Skeletal muscle cell (primary cell): ENCODE measurements around the gene TUNAR.
"Not testable (repeated sequence)": the region's sequence is repeated elsewhere in the genome, so short reads cannot be mapped to it uniquely, and the experiment has no call there.

Experiments used
- DNase-seq: peaks from one replicate; pipeline ENCODE4 v3.0.0-alpha.2; 2010; ENCODE audit warnings: low read depth
- H3K4me3 ChIP-seq: 2 replicates; pipeline ENCODE4 v1.5.1; 2011; ENCODE audit warnings: low read depth, mild to moderate bottlenecking, control low read depth, low read length, moderate library complexity

The TUNAR gene

GRCh38 chr14:95956601-95957460, 80.2 kb downstream of the TUNAR start:
- H3K4me3 ChIP-seq = no peak overlapping the region
- no peak for DNase-seq

GRCh38 chr14:95958105-95958504, 81.5 kb downstream of the TUNAR start:
- no peak overlapping the region for H3K4me3 ChIP-seq
- DNase-seq = no peak

DNA sequence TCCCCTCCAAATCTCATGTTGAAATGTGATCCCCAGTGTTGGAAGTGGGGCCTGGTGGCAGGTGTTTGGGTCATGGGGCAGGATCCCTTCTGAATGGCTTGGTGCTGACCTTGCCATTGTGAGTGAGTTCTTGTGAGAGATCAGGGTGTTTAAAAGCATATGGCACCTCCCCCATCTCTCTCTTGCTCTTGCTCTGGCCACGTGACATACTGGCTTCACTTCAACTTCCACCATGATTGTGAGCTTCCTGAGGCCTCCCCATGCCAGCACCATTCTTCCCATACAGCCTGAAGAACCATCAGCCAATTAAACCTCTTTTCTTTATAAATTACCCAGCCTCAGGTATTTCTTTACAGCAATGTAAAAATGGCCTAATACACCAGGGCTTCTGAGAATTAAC, 82.7 kb downstream of the TUNAR start:
- no peak for DNase-seq
- H3K4me3 ChIP-seq = no peak overlapping the region

GRCh38 chr14:95961481-95961880, 84.8 kb downstream of the TUNAR start:
- H3K4me3 ChIP-seq = no peak overlapping the region
- DNase-seq = no peak

DNA sequence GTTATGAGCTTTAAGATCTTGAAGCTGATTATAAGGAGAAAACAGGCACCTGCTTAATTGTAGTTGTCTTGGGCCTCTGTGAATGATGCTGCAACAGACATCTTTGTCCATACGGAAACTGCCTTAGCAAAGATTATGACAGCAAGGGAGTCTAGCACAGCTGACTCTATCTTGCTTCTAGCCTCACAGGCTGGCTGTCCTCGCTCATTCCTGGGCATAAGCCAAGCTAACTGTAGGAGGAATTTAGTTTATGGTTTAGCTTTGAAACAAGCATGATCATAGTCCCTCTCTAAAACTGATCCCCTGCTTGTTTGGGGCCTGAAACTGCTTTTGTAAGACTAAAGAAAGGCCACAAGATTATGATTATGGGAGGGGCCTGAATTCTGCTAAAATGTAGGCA, 88.3 kb downstream of the TUNAR start:
- H3K4me3 ChIP-seq = no peak overlapping the region
- no peak for DNase-seq

DNA sequence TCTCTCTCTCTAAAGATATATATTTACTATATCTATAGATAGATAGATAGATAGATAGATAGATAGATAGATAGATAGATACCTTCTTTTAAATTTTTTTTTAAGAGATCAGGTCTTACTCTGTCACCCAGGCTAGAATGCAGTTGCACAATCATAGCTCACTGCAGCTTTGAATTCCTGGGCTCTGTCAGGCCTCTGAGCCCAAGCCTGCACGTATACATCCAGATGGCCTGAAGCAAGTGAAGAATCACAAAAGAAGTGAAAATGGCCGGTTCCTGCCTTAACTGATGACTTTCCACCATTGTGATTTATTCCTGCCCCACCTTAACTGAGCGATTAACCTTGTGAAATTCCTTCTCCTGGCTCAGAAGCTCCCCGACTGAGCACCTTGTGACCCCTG, 91.4 kb downstream of the TUNAR start:
- H3K4me3 ChIP-seq = not testable (repeated sequence)

More for the DNA sequence above, 91.4 kb downstream of the TUNAR start:
- not testable (repeated sequence) for DNase-seq
